GM23338 (cell line): ENCODE data around the gene RALBP1.

Experiments
- POLR2AphosphoS5 ChIP-seq: IDR thresholded peaks from 2 replicates; pipeline ENCODE4 v1.6.1; 2016; ENCODE audit warnings: antibody characterized with exemption, low read depth
- TF ChIP-seq, protein P1 (sequence below), 2 experiments: fragments of 200-600 bp in 1 of 2; sonication (generic) in 1 of 2; conservative IDR thresholded peaks; 2 replicates each; pipeline versions ENCODE4 v1.5.1 to v1.6.1; 2016 to 2017; ENCODE audit warnings: antibody characterized with exemption in 2 of 2, low read depth in 2 of 2, mild to moderate bottlenecking in 2 of 2, moderate library complexity in 1 of 2
- TF ChIP-seq, protein P2 (sequence below): IDR thresholded peaks from one replicate; pipeline ENCODE4 v1.6.1; 2018; ENCODE audit warnings: antibody characterized with exemption; ENCODE audit not compliant: unreplicated experiment

DNA sequence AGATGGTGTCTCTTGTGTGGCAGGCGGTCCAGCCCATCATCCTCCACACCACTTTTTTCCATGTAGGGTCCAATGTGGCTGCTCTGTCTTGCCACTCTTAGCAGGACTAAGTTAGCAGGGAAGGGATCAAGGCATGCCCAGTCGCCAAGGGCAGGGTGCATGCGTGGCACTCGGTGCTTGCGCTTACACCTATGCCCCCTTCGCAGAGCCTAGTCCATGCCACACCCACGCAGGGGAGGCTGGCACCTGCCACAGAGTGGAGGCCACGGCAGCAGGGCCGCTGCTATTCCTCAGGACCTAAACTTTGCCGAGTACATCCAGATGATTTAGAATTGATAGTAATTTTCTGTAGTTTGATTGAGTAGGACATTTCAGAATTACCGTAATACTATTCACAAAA, 59.5 kb downstream of the RALBP1 start:
- TF ChIP-seq, protein P1, sequence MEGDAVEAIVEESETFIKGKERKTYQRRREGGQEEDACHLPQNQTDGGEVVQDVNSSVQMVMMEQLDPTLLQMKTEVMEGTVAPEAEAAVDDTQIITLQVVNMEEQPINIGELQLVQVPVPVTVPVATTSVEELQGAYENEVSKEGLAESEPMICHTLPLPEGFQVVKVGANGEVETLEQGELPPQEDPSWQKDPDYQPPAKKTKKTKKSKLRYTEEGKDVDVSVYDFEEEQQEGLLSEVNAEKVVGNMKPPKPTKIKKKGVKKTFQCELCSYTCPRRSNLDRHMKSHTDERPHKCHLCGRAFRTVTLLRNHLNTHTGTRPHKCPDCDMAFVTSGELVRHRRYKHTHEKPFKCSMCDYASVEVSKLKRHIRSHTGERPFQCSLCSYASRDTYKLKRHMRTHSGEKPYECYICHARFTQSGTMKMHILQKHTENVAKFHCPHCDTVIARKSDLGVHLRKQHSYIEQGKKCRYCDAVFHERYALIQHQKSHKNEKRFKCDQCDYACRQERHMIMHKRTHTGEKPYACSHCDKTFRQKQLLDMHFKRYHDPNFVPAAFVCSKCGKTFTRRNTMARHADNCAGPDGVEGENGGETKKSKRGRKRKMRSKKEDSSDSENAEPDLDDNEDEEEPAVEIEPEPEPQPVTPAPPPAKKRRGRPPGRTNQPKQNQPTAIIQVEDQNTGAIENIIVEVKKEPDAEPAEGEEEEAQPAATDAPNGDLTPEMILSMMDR (conservative IDR thresholded peaks at IDR 0.05; ENCODE audit: low read depth in 2 of 2) = no peak
- TF ChIP-seq POLR2AphosphoS5 = no peak
- TF ChIP-seq, protein P2, sequence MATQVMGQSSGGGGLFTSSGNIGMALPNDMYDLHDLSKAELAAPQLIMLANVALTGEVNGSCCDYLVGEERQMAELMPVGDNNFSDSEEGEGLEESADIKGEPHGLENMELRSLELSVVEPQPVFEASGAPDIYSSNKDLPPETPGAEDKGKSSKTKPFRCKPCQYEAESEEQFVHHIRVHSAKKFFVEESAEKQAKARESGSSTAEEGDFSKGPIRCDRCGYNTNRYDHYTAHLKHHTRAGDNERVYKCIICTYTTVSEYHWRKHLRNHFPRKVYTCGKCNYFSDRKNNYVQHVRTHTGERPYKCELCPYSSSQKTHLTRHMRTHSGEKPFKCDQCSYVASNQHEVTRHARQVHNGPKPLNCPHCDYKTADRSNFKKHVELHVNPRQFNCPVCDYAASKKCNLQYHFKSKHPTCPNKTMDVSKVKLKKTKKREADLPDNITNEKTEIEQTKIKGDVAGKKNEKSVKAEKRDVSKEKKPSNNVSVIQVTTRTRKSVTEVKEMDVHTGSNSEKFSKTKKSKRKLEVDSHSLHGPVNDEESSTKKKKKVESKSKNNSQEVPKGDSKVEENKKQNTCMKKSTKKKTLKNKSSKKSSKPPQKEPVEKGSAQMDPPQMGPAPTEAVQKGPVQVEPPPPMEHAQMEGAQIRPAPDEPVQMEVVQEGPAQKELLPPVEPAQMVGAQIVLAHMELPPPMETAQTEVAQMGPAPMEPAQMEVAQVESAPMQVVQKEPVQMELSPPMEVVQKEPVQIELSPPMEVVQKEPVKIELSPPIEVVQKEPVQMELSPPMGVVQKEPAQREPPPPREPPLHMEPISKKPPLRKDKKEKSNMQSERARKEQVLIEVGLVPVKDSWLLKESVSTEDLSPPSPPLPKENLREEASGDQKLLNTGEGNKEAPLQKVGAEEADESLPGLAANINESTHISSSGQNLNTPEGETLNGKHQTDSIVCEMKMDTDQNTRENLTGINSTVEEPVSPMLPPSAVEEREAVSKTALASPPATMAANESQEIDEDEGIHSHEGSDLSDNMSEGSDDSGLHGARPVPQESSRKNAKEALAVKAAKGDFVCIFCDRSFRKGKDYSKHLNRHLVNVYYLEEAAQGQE = no peak
